ENCODE results near the gene RMI2.

DNA sequence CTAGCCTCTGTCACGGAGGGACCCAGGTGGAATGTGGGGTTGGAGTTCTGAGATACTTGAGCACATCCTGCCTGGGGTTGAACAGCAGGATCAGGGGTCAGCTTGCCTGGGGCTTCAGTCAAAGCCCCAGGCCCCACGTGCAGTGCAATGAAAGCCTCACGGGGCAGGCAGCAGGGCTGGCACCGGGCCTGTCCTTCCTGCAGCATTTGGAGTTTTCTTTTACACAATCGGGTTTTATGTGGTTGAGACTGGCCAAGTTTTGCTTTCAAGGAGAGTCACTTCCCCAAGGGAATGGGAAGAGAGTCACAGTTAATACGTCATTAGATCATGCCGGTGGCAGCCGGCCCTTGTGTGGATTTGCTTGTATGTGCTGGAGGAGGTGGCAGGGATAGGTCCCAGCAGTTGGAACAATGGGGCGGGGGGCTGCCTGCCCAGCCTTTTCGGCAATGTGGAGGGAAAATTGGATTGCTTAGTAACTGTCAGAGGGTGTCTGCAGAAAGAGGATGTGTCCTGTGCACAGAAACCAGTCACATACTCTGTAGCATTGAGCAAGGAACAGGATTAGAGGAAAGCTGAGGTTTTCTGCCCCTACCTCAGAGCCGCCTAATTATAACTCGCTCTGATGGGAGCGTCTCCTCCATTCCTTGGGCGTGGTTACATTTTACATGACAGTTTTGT, 4.5 kb downstream of the RMI2 start:
- no peak for TF ChIP-seq EZH2 (IDR thresholded peaks at IDR 0.05; ENCODE audit: low read length, missing control alignments)
- TF ChIP-seq, protein P1, sequence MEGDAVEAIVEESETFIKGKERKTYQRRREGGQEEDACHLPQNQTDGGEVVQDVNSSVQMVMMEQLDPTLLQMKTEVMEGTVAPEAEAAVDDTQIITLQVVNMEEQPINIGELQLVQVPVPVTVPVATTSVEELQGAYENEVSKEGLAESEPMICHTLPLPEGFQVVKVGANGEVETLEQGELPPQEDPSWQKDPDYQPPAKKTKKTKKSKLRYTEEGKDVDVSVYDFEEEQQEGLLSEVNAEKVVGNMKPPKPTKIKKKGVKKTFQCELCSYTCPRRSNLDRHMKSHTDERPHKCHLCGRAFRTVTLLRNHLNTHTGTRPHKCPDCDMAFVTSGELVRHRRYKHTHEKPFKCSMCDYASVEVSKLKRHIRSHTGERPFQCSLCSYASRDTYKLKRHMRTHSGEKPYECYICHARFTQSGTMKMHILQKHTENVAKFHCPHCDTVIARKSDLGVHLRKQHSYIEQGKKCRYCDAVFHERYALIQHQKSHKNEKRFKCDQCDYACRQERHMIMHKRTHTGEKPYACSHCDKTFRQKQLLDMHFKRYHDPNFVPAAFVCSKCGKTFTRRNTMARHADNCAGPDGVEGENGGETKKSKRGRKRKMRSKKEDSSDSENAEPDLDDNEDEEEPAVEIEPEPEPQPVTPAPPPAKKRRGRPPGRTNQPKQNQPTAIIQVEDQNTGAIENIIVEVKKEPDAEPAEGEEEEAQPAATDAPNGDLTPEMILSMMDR (conservative IDR thresholded peaks at IDR 0.05 in 1 of 2, IDR thresholded peaks at IDR 0.05 in 1 of 2; ENCODE audit: low read depth in 1 of 2, low read length in 2 of 2): no peak
